ENCODE measurements around the gene KLF5.

KLF5 gene

GRCh38 chr13:73060251-73061160 is 1.7 kb downstream of the KLF5 start:
- DNase-seq = no peak

- DNase-seq = no peak
Measured at GRCh38 chr13:73061473-73061872, 2.7 kb downstream of the KLF5 start.

GRCh38 chr13:73061876-73062275 is 3.1 kb downstream of the KLF5 start:
- no peak for DNase-seq

GRCh38 chr13:73062468-73062867 is 3.7 kb downstream of the KLF5 start:
- DNase-seq = no peak

- no peak for DNase-seq
Measured at GRCh38 chr13:73063166-73063565, 4.4 kb downstream of the KLF5 start.

GRCh38 chr13:73065036-73065435 is 6.2 kb downstream of the KLF5 start:
- no peak for DNase-seq

GRCh38 chr13:73065665-73066340 is 7.0 kb downstream of the KLF5 start:
- no peak for DNase-seq

- DNase-seq = no peak
Measured at GRCh38 chr13:73069206-73069805, 10.5 kb downstream of the KLF5 start.

- no peak for DNase-seq
Measured at GRCh38 chr13:73070451-73071098, 11.8 kb downstream of the KLF5 start.

GRCh38 chr13:73072239-73072900 is 13.6 kb downstream of the KLF5 start:
- DNase-seq = no peak

GRCh38 chr13:73073050-73073449 is 14.2 kb downstream of the KLF5 start:
- no peak for DNase-seq

GRCh38 chr13:73074014-73074413 is 15.2 kb downstream of the KLF5 start:
- no peak for DNase-seq

GRCh38 chr13:73074926-73075325 is 16.1 kb downstream of the KLF5 start:
- no peak for DNase-seq

- DNase-seq = no peak
Measured at GRCh38 chr13:73075546-73075945, 16.7 kb downstream of the KLF5 start.

- no peak for DNase-seq
Measured at GRCh38 chr13:73075954-73076353, 17.1 kb downstream of the KLF5 start.

- DNase-seq = no peak
Measured at GRCh38 chr13:73077865-73078264, 19.1 kb downstream of the KLF5 start.

- DNase-seq = no peak
Measured at GRCh38 chr13:73079359-73079758, 20.6 kb downstream of the KLF5 start.

- no peak for DNase-seq
Measured at GRCh38 chr13:73081256-73081915, 22.6 kb downstream of the KLF5 start.

GRCh38 chr13:73082471-73082870 is 23.7 kb downstream of the KLF5 start:
- DNase-seq = no peak

- no peak for DNase-seq
Measured at GRCh38 chr13:73082895-73083294, 24.1 kb downstream of the KLF5 start.

- DNase-seq = no peak
Measured at GRCh38 chr13:73088332-73088935, 29.6 kb downstream of the KLF5 start.

- DNase-seq = no peak
Measured at GRCh38 chr13:73089213-73089612, 30.4 kb downstream of the KLF5 start.
